ENCODE measurements around the gene CISD3.

- TF ChIP-seq, protein P1, sequence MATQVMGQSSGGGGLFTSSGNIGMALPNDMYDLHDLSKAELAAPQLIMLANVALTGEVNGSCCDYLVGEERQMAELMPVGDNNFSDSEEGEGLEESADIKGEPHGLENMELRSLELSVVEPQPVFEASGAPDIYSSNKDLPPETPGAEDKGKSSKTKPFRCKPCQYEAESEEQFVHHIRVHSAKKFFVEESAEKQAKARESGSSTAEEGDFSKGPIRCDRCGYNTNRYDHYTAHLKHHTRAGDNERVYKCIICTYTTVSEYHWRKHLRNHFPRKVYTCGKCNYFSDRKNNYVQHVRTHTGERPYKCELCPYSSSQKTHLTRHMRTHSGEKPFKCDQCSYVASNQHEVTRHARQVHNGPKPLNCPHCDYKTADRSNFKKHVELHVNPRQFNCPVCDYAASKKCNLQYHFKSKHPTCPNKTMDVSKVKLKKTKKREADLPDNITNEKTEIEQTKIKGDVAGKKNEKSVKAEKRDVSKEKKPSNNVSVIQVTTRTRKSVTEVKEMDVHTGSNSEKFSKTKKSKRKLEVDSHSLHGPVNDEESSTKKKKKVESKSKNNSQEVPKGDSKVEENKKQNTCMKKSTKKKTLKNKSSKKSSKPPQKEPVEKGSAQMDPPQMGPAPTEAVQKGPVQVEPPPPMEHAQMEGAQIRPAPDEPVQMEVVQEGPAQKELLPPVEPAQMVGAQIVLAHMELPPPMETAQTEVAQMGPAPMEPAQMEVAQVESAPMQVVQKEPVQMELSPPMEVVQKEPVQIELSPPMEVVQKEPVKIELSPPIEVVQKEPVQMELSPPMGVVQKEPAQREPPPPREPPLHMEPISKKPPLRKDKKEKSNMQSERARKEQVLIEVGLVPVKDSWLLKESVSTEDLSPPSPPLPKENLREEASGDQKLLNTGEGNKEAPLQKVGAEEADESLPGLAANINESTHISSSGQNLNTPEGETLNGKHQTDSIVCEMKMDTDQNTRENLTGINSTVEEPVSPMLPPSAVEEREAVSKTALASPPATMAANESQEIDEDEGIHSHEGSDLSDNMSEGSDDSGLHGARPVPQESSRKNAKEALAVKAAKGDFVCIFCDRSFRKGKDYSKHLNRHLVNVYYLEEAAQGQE (IDR thresholded peaks at IDR 0.05; ENCODE audit: insufficient read depth in 1 of 2, low read depth in 2 of 2, low read length in 2 of 2), result no peak
- TF ChIP-seq SIN3A (IDR thresholded peaks at IDR 0.05; ENCODE audit: borderline replicate concordance, insufficient read depth, low read length) (no peak), POLR2AphosphoS5 (IDR thresholded peaks at IDR 0.05; ENCODE audit: low read depth, low read length) (no peak), FOXP2 (optimal IDR thresholded peaks at IDR 0.05; ENCODE audit: borderline replicate concordance, extremely low read depth, extremely low read length, insufficient read depth) (no peak)
Measured at GRCh38 chr17:38738007-38738662, 8.0 kb downstream of the CISD3 start.
